IMR-90 (cell line): ENCODE results near the gene RTN1. TPM values are rescaled to one million over a fixed set of nuclear protein-coding genes. Genes with fewer than 3 reads are reported as not detected.

Experiments
- ATAC-seq: fragments of 200-7000 bp; cut with Tn5 transposase; 2 replicates; pipeline ENCODE4 v1.9.1; 2020; ENCODE audit warnings: low read depth, mild to moderate bottlenecking, moderate library complexity
- BruUV-seq: library from RNA; stranded (reverse); fragments of 400-500 nt; replicated peaks from 2 replicates; lab custom pipeline; 2021; lab: Mats Ljungman, UMichigan
- CTCF ChIA-PET: fragments of 300-600 bp; formaldehyde crosslinking; extraction: SDS; loops from one replicate; lab custom pipeline; 2021; ENCODE audit warnings: antibody characterized with exemption; lab: Yijun Ruan, JAX
- POLR2A ChIA-PET: fragments of 300-600 bp; sonication (Branson Sonifier 250); formaldehyde crosslinking; loops from one replicate; lab custom pipeline; 2022; ENCODE audit warnings: antibody characterized with exemption; ENCODE audit not compliant: unreplicated experiment; lab: Charles Lee
- DNase-seq: peaks from one replicate; pipeline ENCODE4 v3.0.0; 2013
- H2AFZ ChIP-seq: replicated peaks from 2 replicates; pipeline ENCODE3; 2013; ENCODE audit warnings: low read length, mild to moderate bottlenecking; ENCODE audit not compliant: poor library complexity
- H2AK5ac ChIP-seq: 2 replicates; pipeline ENCODE4 v1.6.1; 2013; ENCODE audit warnings: low read depth, low read length, inconsistent platforms
- H2AK9ac ChIP-seq: replicated peaks from 2 replicates; pipeline ENCODE3; 2013; ENCODE audit warnings: mild to moderate bottlenecking, low read depth, low read length, moderate library complexity; ENCODE audit not compliant: poor library complexity
- H2BK120ac ChIP-seq: 2 replicates; pipeline ENCODE4 v1.6.1; 2013; ENCODE audit warnings: low read depth, low read length, inconsistent platforms
- H2BK15ac ChIP-seq: 3 replicates; pipeline ENCODE4 v1.6.1; 2013; ENCODE audit warnings: low read depth, low read length, inconsistent platforms
- H2BK20ac ChIP-seq: 2 replicates; pipeline ENCODE4 v1.6.1; 2013; ENCODE audit warnings: low read depth, mild to moderate bottlenecking, inconsistent platforms, low read length, moderate library complexity
- H2BK5ac ChIP-seq: 2 replicates; pipeline ENCODE4 v1.6.1; 2013; ENCODE audit warnings: mild to moderate bottlenecking, low read depth, low read length, inconsistent platforms; ENCODE audit not compliant: poor library complexity, severe bottlenecking
- H3K14ac ChIP-seq: replicated peaks from 2 replicates; pipeline ENCODE4 v1.6.1; 2013; ENCODE audit warnings: low read depth, low read length, inconsistent platforms
- H3K18ac ChIP-seq: 2 replicates; pipeline ENCODE4 v1.6.1; 2013; ENCODE audit warnings: low read depth, low read length, control low read depth
- H3K23ac ChIP-seq: 2 replicates; pipeline ENCODE4 v1.6.1; 2013; ENCODE audit warnings: low read depth, low read length, inconsistent platforms
- H3K27ac ChIP-seq: 2 replicates; pipeline ENCODE4 v1.5.1; 2013; ENCODE audit warnings: mild to moderate bottlenecking, control low read depth, low read length; ENCODE audit not compliant: insufficient read depth
- H3K27me3 ChIP-seq: 2 replicates; pipeline ENCODE4 v1.6.1; 2013; ENCODE audit warnings: low read length; ENCODE audit not compliant: control insufficient read depth, insufficient read depth
- H3K36me3 ChIP-seq: 2 replicates; pipeline ENCODE4 v1.6.1; 2013; ENCODE audit warnings: low read length, mixed read lengths; ENCODE audit not compliant: control insufficient read depth, insufficient read depth
- H3K4ac ChIP-seq: 2 replicates; pipeline ENCODE4 v1.6.1; 2013; ENCODE audit warnings: low read depth, low read length, inconsistent platforms
- H3K4me1 ChIP-seq: 2 replicates; pipeline ENCODE4 v1.6.1; 2013; ENCODE audit warnings: low read length, mixed read lengths; ENCODE audit not compliant: control insufficient read depth, insufficient read depth
- H3K4me2 ChIP-seq: 2 replicates; pipeline ENCODE4 v1.6.1; 2013; ENCODE audit warnings: low read depth, mild to moderate bottlenecking, control low read depth, low read length, moderate library complexity
- H3K4me3 ChIP-seq: 2 replicates; pipeline ENCODE4 v1.5.1; 2013; ENCODE audit warnings: low read depth, mild to moderate bottlenecking, control low read depth, low read length, moderate library complexity; ENCODE audit not compliant: insufficient read depth
- H3K56ac ChIP-seq: 2 replicates; pipeline ENCODE4 v1.6.1; 2013; ENCODE audit warnings: low read length, inconsistent platforms; ENCODE audit not compliant: insufficient read depth; ENCODE audit errors: extremely low read depth
- H3K79me1 ChIP-seq, 2 experiments: 2 replicates each; pipeline ENCODE4 v1.6.1; 2013; ENCODE audit warnings: low read length in 2 of 2, inconsistent platforms in 1 of 2, low read depth in 1 of 2
- H3K9ac ChIP-seq: 2 replicates; pipeline ENCODE4 v1.6.1; 2013; ENCODE audit warnings: low read depth, low read length, control low read depth
- H3K9me1 ChIP-seq: 2 replicates; pipeline ENCODE4 v1.6.1; 2013; ENCODE audit warnings: low read length, inconsistent platforms; ENCODE audit not compliant: insufficient read depth
- H3K9me3 ChIP-seq: 2 replicates; pipeline ENCODE4 v1.6.1; 2013; ENCODE audit warnings: low read length; ENCODE audit not compliant: control insufficient read depth, insufficient read depth
- H4K20me1 ChIP-seq: 2 replicates; pipeline ENCODE4 v1.6.1; 2013; ENCODE audit warnings: low read length, inconsistent platforms; ENCODE audit not compliant: insufficient read depth
- H4K5ac ChIP-seq: 2 replicates; pipeline ENCODE4 v1.6.1; 2013; ENCODE audit warnings: mild to moderate bottlenecking, low read depth, low read length, control low read depth
- H4K8ac ChIP-seq, 2 experiments: 2 replicates each; pipeline ENCODE4 v1.6.1; 2013; ENCODE audit warnings: low read depth in 2 of 2, low read length in 2 of 2, control low read depth in 1 of 2, inconsistent platforms in 1 of 2
- H4K91ac ChIP-seq: 2 replicates; pipeline ENCODE4 v1.6.1; 2013; ENCODE audit warnings: low read depth, low read length, inconsistent platforms; ENCODE audit not compliant: insufficient read depth
- BHLHE40 ChIP-seq: fragments of 150-350 bp; IDR thresholded peaks from 2 replicates; pipeline ENCODE4 v1.6.1; 2016; ENCODE audit warnings: mild to moderate bottlenecking, low read depth, low read length
- CHD1 ChIP-seq: IDR thresholded peaks from 2 replicates; pipeline ENCODE4 v1.6.1; 2012; ENCODE audit warnings: low read depth, low read length, improper control_type of control experiment
- CTCF ChIP-seq: conservative IDR thresholded peaks from 2 replicates; pipeline ENCODE4 v1.5.1; 2012; ENCODE audit warnings: mild to moderate bottlenecking, low read depth, low read length, improper control_type of control experiment
- ELK1 ChIP-seq: fragments of 150-350 bp; IDR thresholded peaks from 2 replicates; pipeline ENCODE4 v1.6.1; 2016; ENCODE audit warnings: low read depth, mild to moderate bottlenecking, low read length, moderate library complexity, borderline replicate concordance
- FOS ChIP-seq: fragments of 150-350 bp; IDR thresholded peaks from 2 replicates; pipeline ENCODE4 v1.6.1; 2016; ENCODE audit warnings: low read depth, low read length
- MAFK ChIP-seq: IDR thresholded peaks from 2 replicates; pipeline ENCODE4 v1.6.1; 2012; ENCODE audit warnings: low read depth, low read length, improper control_type of control experiment
- MAZ ChIP-seq: IDR thresholded peaks from 2 replicates; pipeline ENCODE4 v1.6.1; 2012; ENCODE audit warnings: low read depth, mild to moderate bottlenecking, low read length, improper control_type of control experiment, moderate library complexity, borderline replicate concordance
- MXI1 ChIP-seq: IDR thresholded peaks from 2 replicates; pipeline ENCODE4 v1.6.1; 2012; ENCODE audit warnings: low read depth, mild to moderate bottlenecking, low read length, moderate library complexity, borderline replicate concordance
- NFE2L2 ChIP-seq: fragments of 150-350 bp; IDR thresholded peaks from 2 replicates; pipeline ENCODE4 v1.6.1; 2016; ENCODE audit warnings: low read depth, mild to moderate bottlenecking, low read length
- POLR2A ChIP-seq: IDR thresholded peaks from 2 replicates; pipeline ENCODE4 v1.6.1; 2012; ENCODE audit warnings: mild to moderate bottlenecking, low read depth, low read length
- RAD21 ChIP-seq: IDR thresholded peaks from 2 replicates; pipeline ENCODE4 v1.6.1; 2012; ENCODE audit warnings: low read length, improper control_type of control experiment
- RCOR1 ChIP-seq: IDR thresholded peaks from 2 replicates; pipeline ENCODE4 v1.6.1; 2012; ENCODE audit warnings: mild to moderate bottlenecking, low read length, improper control_type of control experiment; ENCODE audit not compliant: insufficient replicate concordance
- RFX5 ChIP-seq: IDR thresholded peaks from 2 replicates; pipeline ENCODE4 v1.8.0; 2012; ENCODE audit warnings: low read depth, mild to moderate bottlenecking, low read length, moderate library complexity
- SMC3 ChIP-seq: fragments of 150-350 bp; IDR thresholded peaks from 2 replicates; pipeline ENCODE4 v1.6.1; 2016; ENCODE audit warnings: low read depth, mild to moderate bottlenecking, antibody characterized with exemption, low read length, moderate library complexity
- USF2 ChIP-seq: fragments of 150-350 bp; IDR thresholded peaks from 2 replicates; pipeline ENCODE4 v1.6.1; 2017; ENCODE audit warnings: mild to moderate bottlenecking, antibody characterized with exemption, low read length, low read depth
- WGBS, 2 experiments: methylation state at CpG; one replicate each; pipeline versions ENCODE4 v1.1.5 to v1.1.7; 2013; ENCODE audit warnings: missing lambda C conversion rate in 2 of 2; ENCODE audit not compliant: insufficient read length in 1 of 2; ENCODE audit errors: extremely low coverage in 2 of 2; 5-methylcytosine and 5-hydroxymethylcytosine counted together
- dilution Hi-C: fragments of 300-500 bp; cut with HindIII; formaldehyde crosslinking; loops from one replicate; pipeline ENCODE4 v1.14.3; 2018; ENCODE audit warnings: low sequenced_read_pairs; ENCODE audit not compliant: unreplicated experiment
- in situ Hi-C: fragments of 300-500 bp; cut with MboI; formaldehyde crosslinking; loops from 3 replicates; pipeline ENCODE4 v1.14.3; 2019; ENCODE audit warnings: low sequenced_read_pairs, inconsistent platforms, mixed read lengths
- intact Hi-C: fragments of 100-400 bp; cut with micrococcal nuclease; formaldehyde crosslinking; loops from 2 replicates; pipeline ENCODE4 v1.10.0; 2022
- polyA plus RNA-seq, 3 experiments: library from polyadenylated mRNA; depleted of rRNA; stranded (reverse); fragments of >200 nt; gene quantifications; 2 replicates each; pipeline ENCODE4 v1.2.3, GENCODE V29; 2012; ENCODE audit warnings: low replicate concordance in 1 of 3
- total RNA-seq: library from RNA; depleted of rRNA; stranded (reverse); fragments of >200 nt; gene quantifications from 2 replicates; pipeline ENCODE4 v1.2.3, GENCODE V29; 2012

The RTN1 gene
- total and polyA plus RNA-seq, 2 of the 4 experiments (the other 2 are of a cell fraction), result 0.18 to 0.46 TPM

- dilution Hi-C loops, result no loop called here
- no peak overlapping the region for H2AK5ac ChIP-seq
- no peak for DNase-seq
- POLR2A ChIA-PET, result no interaction called here
- no peak overlapping the region for H3K14ac ChIP-seq
- H2BK120ac ChIP-seq, result no peak overlapping the region
- H3K27me3 ChIP-seq, result no peaks in the 10 kb centered on the region
- no peak for ATAC-seq
- H3K27ac ChIP-seq, result no peak overlapping the region
- no peaks in the 10 kb centered on the region for H4K20me1 ChIP-seq
- no peak overlapping the region for H4K5ac ChIP-seq
- in situ Hi-C loops, result no loop called here
- no peaks in the 10 kb centered on the region for H3K4me1 ChIP-seq
- no peaks in the 10 kb centered on the region for H3K9me3 ChIP-seq
- no peak overlapping the region for H3K4me2 ChIP-seq
- H3K9me1 ChIP-seq, result no peaks in the 10 kb centered on the region
- CTCF ChIA-PET, result no interaction called here
- 0% methylated on average over 1 of the region's 3 CpGs; no CpG with 5 or more reads in 1 of the 2 experiments for WGBS, 2 experiments
- no peak overlapping the region for H2BK5ac ChIP-seq
- H2BK15ac ChIP-seq, result no peak overlapping the region
- H2AK9ac ChIP-seq, result no peak overlapping the region
- no peak overlapping the region for H2AFZ ChIP-seq
- TF ChIP-seq BHLHE40 (no peak), RFX5 (no peak), USF2 (no peak), MAZ (no peak), RAD21 (no peak), CHD1 (no peak), ELK1 (no peak), POLR2A (no peak), CTCF (no peak), MAFK (no peak), SMC3 (no peak), NFE2L2 (no peak), RCOR1 (no peak), FOS (no peak), MXI1 (no peak)
- H3K23ac ChIP-seq, result no peak overlapping the region
- no peak overlapping the region for H3K56ac ChIP-seq
- H3K4me3 ChIP-seq, result no peak overlapping the region
- intact Hi-C loops, result no loop called here
- no peak overlapping the region for H2BK20ac ChIP-seq
- H4K8ac ChIP-seq, result no peak overlapping the region
- no peaks in the 10 kb centered on the region for H3K36me3 ChIP-seq
- BruUV-seq, result no TSS peak
- H3K9ac ChIP-seq, result no peak overlapping the region
- no peaks in the 10 kb centered on the region for H3K79me1 ChIP-seq
- no peak overlapping the region for H3K18ac ChIP-seq
- no peak overlapping the region for H3K4ac ChIP-seq
- no peak overlapping the region for H4K91ac ChIP-seq
Measured at GRCh38 chr14:59739794-59740193, 130.8 kb downstream of the RTN1 start.
